GM08714 (cell line): ENCODE results near the gene RPL29.

Experiments used
- H3K4me3 ChIP-seq: fragments of 200-500 bp; sonication (Bioruptor generic); 2 replicates; pipeline ENCODE4 v1.5.1; 2014; ENCODE audit warnings: mild to moderate bottlenecking, low read length, inconsistent platforms
- ZNF274 ChIP-seq: IDR thresholded peaks from 2 replicates; pipeline ENCODE4 v1.6.1; 2012; ENCODE audit warnings: mild to moderate bottlenecking, low read depth, low read length

RPL29 gene

DNA sequence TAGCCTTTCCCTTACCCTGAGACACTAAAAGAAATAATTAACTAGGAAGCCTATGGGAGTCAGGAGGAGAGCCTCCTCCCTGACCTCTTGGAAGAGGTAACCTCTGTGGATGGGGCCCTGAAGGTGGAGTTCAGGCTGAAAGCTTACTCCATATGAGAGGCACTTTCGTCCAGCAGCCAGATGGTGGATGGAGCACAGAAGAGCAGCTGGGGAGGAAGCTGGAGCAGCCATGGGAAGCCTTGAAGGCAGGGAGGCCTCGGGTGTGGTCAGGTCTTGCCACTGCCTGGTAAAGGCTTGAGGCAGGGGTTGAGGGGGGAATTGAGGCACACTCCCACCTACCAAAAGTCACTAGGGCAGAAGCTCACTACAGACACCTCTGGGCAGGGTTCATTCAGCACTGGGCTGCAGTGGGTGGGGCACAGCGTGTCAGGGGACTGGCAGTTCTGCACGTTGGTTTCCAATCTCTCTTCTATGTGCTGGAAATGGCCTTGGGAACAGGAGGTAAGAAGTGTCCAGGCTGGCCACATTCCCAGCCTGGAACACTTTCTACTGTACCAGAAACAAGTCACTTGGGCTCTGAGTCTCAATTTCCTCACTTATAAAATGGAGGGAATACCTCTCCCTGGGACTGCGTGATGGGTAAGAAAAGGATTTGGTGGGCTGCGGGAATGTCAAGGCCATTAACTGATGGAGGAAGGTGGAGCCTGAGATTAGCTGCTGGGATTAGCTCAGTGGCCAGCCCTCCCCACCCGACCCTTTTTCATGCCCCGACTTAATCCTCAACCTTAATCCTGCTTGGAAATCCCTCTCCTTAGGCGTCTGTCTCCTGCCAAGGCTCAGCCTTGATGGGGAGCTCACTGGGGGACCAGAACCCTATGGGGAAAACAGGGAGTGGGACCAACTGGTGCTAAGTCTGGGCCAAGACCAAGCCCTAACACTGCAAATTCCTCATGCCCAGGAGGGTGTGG is 33.8 kb downstream of the RPL29 start:
- no peak for TF ChIP-seq ZNF274

DNA sequence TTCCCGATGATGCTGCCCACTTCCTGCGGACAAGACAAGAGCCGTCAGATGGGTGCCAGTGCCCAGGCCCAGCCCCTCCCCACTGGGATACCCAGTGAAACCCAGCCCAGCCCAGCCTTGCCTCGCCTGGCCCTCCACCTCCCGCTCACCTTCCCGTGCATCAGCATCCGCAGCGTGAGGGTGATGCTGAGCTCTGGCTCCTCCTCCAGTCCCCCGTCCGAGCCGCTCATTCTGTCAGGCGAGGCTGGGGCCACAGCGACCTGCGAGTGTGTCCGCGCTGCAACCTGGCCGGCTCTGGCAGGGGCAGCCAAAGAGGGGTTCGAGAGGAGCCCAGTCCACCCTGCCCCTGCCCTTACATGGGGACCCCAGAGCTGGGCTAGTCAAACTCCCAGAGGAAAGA is 34.7 kb downstream of the RPL29 start:
- H3K4me3 ChIP-seq: no peak overlapping the region
- no peak for TF ChIP-seq ZNF274

More for the DNA sequence above, 33.8 kb downstream of the RPL29 start:
- no peak overlapping the region for H3K4me3 ChIP-seq

DNA sequence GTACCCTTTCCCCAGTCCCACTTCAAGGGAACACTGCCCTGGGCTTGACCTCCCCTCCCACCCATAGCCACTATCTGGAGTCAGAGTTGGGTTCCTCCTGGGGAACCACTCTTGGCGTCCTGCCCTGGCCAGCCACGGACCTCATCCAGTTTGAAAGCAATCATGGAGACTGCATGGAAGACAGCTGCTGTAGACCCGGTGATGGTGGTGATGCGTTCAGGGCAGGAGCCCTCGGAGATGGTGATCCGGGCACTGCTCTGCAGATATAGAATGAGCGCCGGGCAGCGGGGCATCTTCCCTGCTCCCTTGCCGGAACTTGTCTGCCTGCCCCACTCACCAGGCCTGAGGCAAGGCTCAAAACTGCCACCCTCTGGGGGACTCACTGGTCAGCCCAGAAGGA is 35.3 kb downstream of the RPL29 start:
- no peak for TF ChIP-seq ZNF274

DNA sequence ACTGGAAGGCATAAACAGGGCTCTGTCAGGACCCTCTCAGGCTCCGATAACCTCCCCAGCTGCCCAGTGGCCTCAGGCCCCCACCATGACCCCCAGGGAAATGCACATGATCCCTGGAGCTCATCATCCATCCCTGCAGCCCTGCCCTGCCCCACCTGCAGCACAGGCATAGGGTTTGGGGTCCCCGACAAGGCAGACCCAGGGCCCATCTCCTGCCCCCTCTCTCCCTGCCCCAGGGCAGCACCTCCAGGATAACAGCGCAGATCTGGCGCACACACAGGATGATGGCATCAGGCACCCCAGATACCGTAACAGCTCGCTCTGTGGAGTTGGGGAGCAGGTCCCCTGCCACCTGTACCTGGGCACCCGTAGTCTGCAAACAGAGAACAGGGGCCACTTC is 36.0 kb downstream of the RPL29 start:
- no peak overlapping the region for H3K4me3 ChIP-seq
- no peak for TF ChIP-seq ZNF274

More for the DNA sequence above, 35.3 kb downstream of the RPL29 start:
- H3K4me3 ChIP-seq: no peak overlapping the region

GRCh38 chr3:51958603-51959521 is 36.8 kb downstream of the RPL29 start:
- H3K4me3 ChIP-seq: no peak overlapping the region
- TF ChIP-seq ZNF274: no peak

GRCh38 chr3:51957520-51958205 is 38.0 kb downstream of the RPL29 start:
- H3K4me3 ChIP-seq: no peak overlapping the region
- TF ChIP-seq ZNF274: no peak

DNA sequence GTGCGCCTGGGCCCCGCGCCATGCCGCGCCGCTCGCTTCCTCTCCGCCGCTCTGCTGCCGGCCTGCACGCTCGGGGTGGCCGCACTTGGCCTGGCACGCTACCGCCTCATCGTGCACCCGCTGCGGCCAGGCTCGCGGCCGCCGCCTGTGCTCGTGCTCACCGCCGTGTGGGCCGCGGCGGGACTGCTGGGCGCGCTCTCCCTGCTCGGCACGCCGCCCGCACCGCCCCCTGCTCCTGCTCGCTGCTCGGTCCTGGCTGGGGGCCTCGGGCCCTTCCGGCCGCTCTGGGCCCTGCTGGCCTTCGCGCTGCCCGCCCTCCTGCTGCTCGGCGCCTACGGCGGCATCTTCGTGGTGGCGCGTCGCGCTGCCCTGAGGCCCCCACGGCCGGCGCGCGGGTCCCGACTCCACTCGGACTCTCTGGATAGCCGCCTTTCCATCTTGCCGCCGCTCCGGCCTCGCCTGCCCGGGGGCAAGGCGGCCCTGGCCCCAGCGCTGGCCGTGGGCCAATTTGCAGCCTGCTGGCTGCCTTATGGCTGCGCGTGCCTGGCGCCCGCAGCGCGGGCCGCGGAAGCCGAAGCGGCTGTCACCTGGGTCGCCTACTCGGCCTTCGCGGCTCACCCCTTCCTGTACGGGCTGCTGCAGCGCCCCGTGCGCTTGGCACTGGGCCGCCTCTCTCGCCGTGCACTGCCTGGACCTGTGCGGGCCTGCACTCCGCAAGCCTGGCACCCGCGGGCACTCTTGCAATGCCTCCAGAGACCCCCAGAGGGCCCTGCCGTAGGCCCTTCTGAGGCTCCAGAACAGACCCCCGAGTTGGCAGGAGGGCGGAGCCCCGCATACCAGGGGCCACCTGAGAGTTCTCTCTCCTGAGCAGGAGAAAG is 39.6 kb downstream of the RPL29 start:
- H3K4me3 ChIP-seq: no peak overlapping the region; the same call in 1 of the 2 replicates
- no peak for TF ChIP-seq ZNF274

GRCh38 chr3:51955175-51955892 is 40.4 kb downstream of the RPL29 start, which contains the start of gene GPR62:
Gene GPR62, plus strand, starts transcription at chr3:51955381. Its CDS starts 272 bp downstream, at chr3:51955653.
- no peak for TF ChIP-seq ZNF274
- no peak within 1 kb of the TSS; the same call in 1 of the 2 replicates for H3K4me3 ChIP-seq

DNA sequence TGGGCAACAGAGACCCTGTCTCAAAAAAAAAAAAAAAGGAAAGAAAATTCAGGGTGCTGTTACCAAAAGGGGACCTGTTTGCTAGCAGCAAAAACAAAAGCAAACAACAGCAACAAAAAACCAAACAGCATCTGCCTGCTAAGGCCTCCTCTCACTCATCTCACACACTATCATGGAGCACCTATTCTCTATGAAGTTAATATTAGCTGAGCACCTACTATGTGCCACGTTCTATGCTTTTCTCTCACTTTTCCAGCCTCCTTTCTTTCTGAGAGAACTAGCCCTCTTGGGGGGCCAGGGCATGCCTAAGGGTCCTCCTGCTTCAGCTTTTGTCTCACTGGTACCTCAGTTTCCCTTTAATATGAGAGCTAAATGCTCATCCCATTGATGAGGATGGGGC is 41.0 kb downstream of the RPL29 start:
- no peak for TF ChIP-seq ZNF274
- H3K4me3 ChIP-seq: no peak overlapping the region

DNA sequence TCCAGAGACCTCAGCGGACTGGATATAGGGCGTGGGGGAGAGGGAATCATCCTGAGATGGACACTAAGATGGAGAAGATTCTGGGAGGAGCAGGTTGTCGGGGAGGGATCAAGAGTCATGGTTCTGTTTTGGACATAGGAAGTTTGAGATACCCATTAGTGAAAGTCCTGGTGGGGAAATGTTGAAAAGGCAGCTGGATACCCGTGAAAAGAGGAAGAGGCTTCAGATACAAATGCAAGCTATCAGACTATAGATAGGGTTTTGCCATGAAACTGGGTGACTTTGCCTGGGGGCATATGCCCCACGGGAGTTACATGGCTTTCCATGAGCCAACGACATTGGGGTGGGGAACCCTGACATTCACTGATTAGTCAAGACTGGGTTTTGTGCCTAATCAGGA is 41.6 kb downstream of the RPL29 start:
- no peak overlapping the region for H3K4me3 ChIP-seq
- no peak for TF ChIP-seq ZNF274

DNA sequence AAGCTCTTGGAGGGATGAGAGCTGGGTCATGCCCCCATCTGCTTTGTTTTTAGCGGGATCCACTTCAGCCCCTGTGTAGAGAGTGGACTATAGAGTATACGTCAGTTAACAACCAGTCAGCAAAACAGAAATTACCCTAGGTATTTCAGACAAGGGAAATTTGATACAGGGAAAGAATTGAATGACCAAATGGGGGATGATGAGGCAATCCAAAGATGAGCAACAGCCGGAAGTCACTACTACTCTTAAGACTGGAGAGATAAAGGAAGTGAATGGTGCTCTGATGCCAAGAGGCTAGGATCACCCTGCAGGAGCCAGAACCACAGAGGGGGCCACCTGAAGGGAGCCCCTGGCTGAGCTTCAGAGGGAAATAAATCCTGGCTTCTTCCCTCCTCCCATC is 42.2 kb downstream of the RPL29 start:
- no peak overlapping the region for H3K4me3 ChIP-seq
- TF ChIP-seq ZNF274: no peak

- H3K4me3 ChIP-seq: no peak overlapping the region
- TF ChIP-seq ZNF274: no peak
Observed at GRCh38 chr3:51950899-51951298, 44.8 kb downstream of the RPL29 start.

GRCh38 chr3:51949121-51949520 is 46.6 kb downstream of the RPL29 start:
- TF ChIP-seq ZNF274: no peak
- H3K4me3 ChIP-seq: no peak overlapping the region
